Measurements from ENCODE around the gene FBXO11. TPM values are rescaled to one million over a fixed set of nuclear protein-coding genes. Genes with fewer than 3 reads are reported as not detected.

Gene FBXO11
- polyA plus RNA-seq, 1 donor (not counting 4 experiments of a cell fraction or from before 2014, with no cell fraction given), result 45.5 TPM

DNA sequence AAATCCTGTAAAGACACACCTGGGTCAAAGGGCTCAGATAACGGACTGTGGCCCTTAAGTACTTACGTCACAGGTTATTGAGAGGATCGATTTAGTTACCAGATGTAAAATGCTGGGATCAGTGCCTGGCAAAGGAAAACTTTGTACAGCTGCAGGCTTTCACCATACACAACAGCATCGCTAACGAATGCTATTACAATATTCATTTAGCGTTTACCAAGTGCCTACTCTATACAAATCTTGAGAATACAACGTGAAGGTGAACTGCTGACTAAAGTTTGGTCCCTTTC is 124.0 kb downstream of the FBXO11 start:
- H4K20me1 ChIP-seq (ENCODE audit: control insufficient read depth, extremely low read depth, insufficient read depth, low read length), result no peaks in the 10 kb centered on the region
- peaks cover 0 to 3% of the 10 kb centered on the region in 2 experiments for H3K36me3 ChIP-seq (ENCODE audit: control insufficient read depth in 2 of 2, extremely low read depth in 1 of 2, insufficient read depth in 2 of 2, low read length in 2 of 2)
- DNase-seq (ENCODE audit: low read depth, low spot score) (no peak), FAIRE-seq (no peak)
- no peaks in the 10 kb centered on the region for H3K9me1 ChIP-seq (ENCODE audit: control insufficient read depth, extremely low read depth, insufficient read depth, low read length)
- no peaks in the 10 kb centered on the region for H3K27me3 ChIP-seq (ENCODE audit: control insufficient read depth, extremely low read depth, insufficient read depth, low read length)
- H2AFZ ChIP-seq (ENCODE audit: control insufficient read depth, low read length), result peak overlapping the region; percentile 96
- peak overlapping the region; percentile 66 for H3K27ac ChIP-seq (ENCODE audit: control insufficient read depth, insufficient read depth, low read length)
- peaks cover 3% of the 10 kb centered on the region for H3K4me1 ChIP-seq (ENCODE audit: control insufficient read depth, extremely low read depth, insufficient read depth, low read length)
- peak overlapping the region; percentile 84 for H3K9ac ChIP-seq (ENCODE audit: control insufficient read depth, extremely low read depth, insufficient read depth, low read length)
- no peaks in the 10 kb centered on the region for H3K9me3 ChIP-seq (ENCODE audit: control insufficient read depth, low read depth, low read length)
- dilution Hi-C loops (cut with MboI; ENCODE audit: extremely low pct_ligation_motif_present, low sequenced_read_pairs), result no loop called here
- H3K4me3 ChIP-seq (ENCODE audit: control insufficient read depth in 2 of 3, extremely low read depth in 1 of 3, insufficient read depth in 2 of 3, low read depth in 1 of 3, low read length in 3 of 3), result peak overlapping the region; percentile 64 to 82 (median 82)
- H3K79me2 ChIP-seq (ENCODE audit: control insufficient read depth, insufficient read depth, low read length), result peaks cover 33% of the 10 kb centered on the region
- no peak for TF ChIP-seq EZH2 (IDR thresholded peaks at IDR 0.05; ENCODE audit: low read length)
- TF ChIP-seq, protein P1, sequence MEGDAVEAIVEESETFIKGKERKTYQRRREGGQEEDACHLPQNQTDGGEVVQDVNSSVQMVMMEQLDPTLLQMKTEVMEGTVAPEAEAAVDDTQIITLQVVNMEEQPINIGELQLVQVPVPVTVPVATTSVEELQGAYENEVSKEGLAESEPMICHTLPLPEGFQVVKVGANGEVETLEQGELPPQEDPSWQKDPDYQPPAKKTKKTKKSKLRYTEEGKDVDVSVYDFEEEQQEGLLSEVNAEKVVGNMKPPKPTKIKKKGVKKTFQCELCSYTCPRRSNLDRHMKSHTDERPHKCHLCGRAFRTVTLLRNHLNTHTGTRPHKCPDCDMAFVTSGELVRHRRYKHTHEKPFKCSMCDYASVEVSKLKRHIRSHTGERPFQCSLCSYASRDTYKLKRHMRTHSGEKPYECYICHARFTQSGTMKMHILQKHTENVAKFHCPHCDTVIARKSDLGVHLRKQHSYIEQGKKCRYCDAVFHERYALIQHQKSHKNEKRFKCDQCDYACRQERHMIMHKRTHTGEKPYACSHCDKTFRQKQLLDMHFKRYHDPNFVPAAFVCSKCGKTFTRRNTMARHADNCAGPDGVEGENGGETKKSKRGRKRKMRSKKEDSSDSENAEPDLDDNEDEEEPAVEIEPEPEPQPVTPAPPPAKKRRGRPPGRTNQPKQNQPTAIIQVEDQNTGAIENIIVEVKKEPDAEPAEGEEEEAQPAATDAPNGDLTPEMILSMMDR (optimal IDR thresholded peaks at IDR 0.05 in 1 of 3, IDR thresholded peaks at IDR 0.05 in 1 of 3, conservative IDR thresholded peaks at IDR 0.05 in 1 of 3; ENCODE audit: extremely low read depth in 1 of 3, insufficient read depth in 2 of 3, low read length in 3 of 3), result no peak
- peak overlapping the region; percentile 92 for H3K4me2 ChIP-seq (ENCODE audit: control insufficient read depth, extremely low read depth, insufficient read depth, low read depth, low read length)

DNA sequence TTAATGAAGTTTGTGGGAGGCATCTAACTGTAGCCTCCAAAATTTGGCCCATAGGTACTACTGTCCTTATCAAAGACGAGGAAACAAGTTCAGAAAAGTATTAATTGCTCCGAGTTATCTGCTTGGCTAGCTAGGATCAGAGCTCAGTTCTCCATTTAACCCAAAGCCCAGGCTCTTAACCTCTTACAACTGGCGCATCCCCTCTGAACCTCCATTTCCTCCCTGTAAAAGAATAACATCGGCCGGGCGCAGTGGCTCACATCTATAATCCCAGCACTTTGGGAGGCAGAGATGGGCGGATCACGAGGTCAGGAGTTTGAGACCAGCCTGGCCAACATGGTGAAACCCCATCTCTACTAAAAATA is 126.9 kb downstream of the FBXO11 start:
- Histone ChIP-seq H3K4me1 (ENCODE audit: control insufficient read depth, extremely low read depth, insufficient read depth, low read length) (peaks cover under 1% of the 10 kb centered on the region), H3K9ac (ENCODE audit: control insufficient read depth, extremely low read depth, insufficient read depth, low read length) (no peak overlapping the region), H3K36me3 (ENCODE audit: control insufficient read depth in 2 of 2, extremely low read depth in 1 of 2, insufficient read depth in 2 of 2, low read length in 2 of 2) (no peaks in the 10 kb centered on the region), H3K79me2 (ENCODE audit: control insufficient read depth, insufficient read depth, low read length) (peaks cover 4% of the 10 kb centered on the region), H3K4me3 (ENCODE audit: control insufficient read depth in 2 of 3, extremely low read depth in 1 of 3, insufficient read depth in 2 of 3, low read depth in 1 of 3, low read length in 3 of 3) (no peak overlapping the region), H3K27ac (ENCODE audit: control insufficient read depth, insufficient read depth, low read length) (no peak overlapping the region), H3K27me3 (ENCODE audit: control insufficient read depth, extremely low read depth, insufficient read depth, low read length) (no peaks in the 10 kb centered on the region), H4K20me1 (ENCODE audit: control insufficient read depth, extremely low read depth, insufficient read depth, low read length) (no peaks in the 10 kb centered on the region), H2AFZ (ENCODE audit: control insufficient read depth, low read length) (no peak overlapping the region), H3K9me3 (ENCODE audit: control insufficient read depth, low read depth, low read length) (no peaks in the 10 kb centered on the region), H3K9me1 (ENCODE audit: control insufficient read depth, extremely low read depth, insufficient read depth, low read length) (no peaks in the 10 kb centered on the region), H3K4me2 (ENCODE audit: control insufficient read depth, extremely low read depth, insufficient read depth, low read depth, low read length) (no peak overlapping the region)
- no peak for DNase-seq (ENCODE audit: low read depth, low spot score)
- no peak for FAIRE-seq
- TF ChIP-seq EZH2 (IDR thresholded peaks at IDR 0.05; ENCODE audit: low read length), result no peak
- TF ChIP-seq, protein P1 (optimal IDR thresholded peaks at IDR 0.05 in 1 of 3, IDR thresholded peaks at IDR 0.05 in 1 of 3, conservative IDR thresholded peaks at IDR 0.05 in 1 of 3; ENCODE audit: extremely low read depth in 1 of 3, insufficient read depth in 2 of 3, low read length in 3 of 3), result no peak
- dilution Hi-C loops (cut with MboI; ENCODE audit: extremely low pct_ligation_motif_present, low sequenced_read_pairs), result no loop called here
